Neural cell (in vitro differentiated cells): ENCODE measurements around the gene MAP2K6. TPM values are rescaled to one million over a fixed set of nuclear protein-coding genes. Genes with fewer than 3 reads are reported as not detected.

ENCODE experiments used
- H2AFZ ChIP-seq: fragments of 200-600, 300-800 bp; sonication (generic), shearing (Covaris generic); 2 replicates; pipeline ENCODE4 v1.6.0; 2014; ENCODE audit warnings: low read depth, mild to moderate bottlenecking, antibody characterized with exemption, low read length, moderate library complexity
- H3F3A ChIP-seq: fragments of 200-600 bp; shearing (Covaris generic); 2 replicates; pipeline ENCODE4 v1.6.1; 2016; ENCODE audit warnings: mild to moderate bottlenecking, moderate library complexity, mixed read lengths, antibody characterized with exemption, low read length; ENCODE audit not compliant: insufficient read depth, poor library complexity, severe bottlenecking
- H3K27ac ChIP-seq: fragments of 200-600, 300-800 bp; sonication (generic), shearing (Covaris generic); 2 replicates; pipeline ENCODE4 v1.5.1; 2014; ENCODE audit warnings: mild to moderate bottlenecking, low read length, moderate library complexity
- H3K27me3 ChIP-seq: fragments of 300-800, 200-600 bp; sonication (generic), shearing (Covaris generic); 2 replicates; pipeline ENCODE4 v1.6.0; 2014; ENCODE audit warnings: mild to moderate bottlenecking, low read depth, low read length, moderate library complexity; ENCODE audit not compliant: insufficient read depth
- H3K36me3 ChIP-seq: fragments of 300-800, 200-600 bp; sonication (generic), shearing (Covaris generic); 2 replicates; pipeline ENCODE4 v1.5.1; 2014; ENCODE audit warnings: mild to moderate bottlenecking, antibody characterized with exemption, low read length, moderate library complexity; ENCODE audit not compliant: insufficient read depth
- H3K4me2 ChIP-seq: fragments of 300-800, 200-600 bp; sonication (generic), shearing (Covaris generic); 2 replicates; pipeline ENCODE4 v1.6.0; 2014; ENCODE audit warnings: mild to moderate bottlenecking, low read length
- H3K4me3 ChIP-seq: fragments of 300-800, 200-600 bp; sonication (generic), shearing (Covaris generic); 2 replicates; pipeline ENCODE4 v1.5.1; 2014; ENCODE audit warnings: mild to moderate bottlenecking, low read length, moderate library complexity
- H3K79me2 ChIP-seq: fragments of 200-600 bp; shearing (Covaris generic); replicated peaks from 2 replicates; pipeline ENCODE4 v1.6.0; 2014; ENCODE audit warnings: mild to moderate bottlenecking, low read length, moderate library complexity; ENCODE audit not compliant: insufficient read depth
- H3K9ac ChIP-seq: fragments of 300-800, 200-600 bp; sonication (generic), shearing (Covaris generic); 2 replicates; pipeline ENCODE4 v1.6.1; 2016; ENCODE audit warnings: mild to moderate bottlenecking, low read length, mixed read lengths
- H3K9me2 ChIP-seq: fragments of 200-600 bp; shearing (Covaris generic); 2 replicates; pipeline ENCODE4 v1.6.1; 2016; ENCODE audit warnings: mild to moderate bottlenecking, low read length, mixed read lengths; ENCODE audit not compliant: insufficient read depth
- H3K9me3 ChIP-seq: fragments of 200-600, 300-800 bp; sonication (generic), shearing (Covaris generic); 2 replicates; pipeline ENCODE4 v1.6.1; 2016; ENCODE audit warnings: mild to moderate bottlenecking, mixed run types, low read length, moderate library complexity, mixed read lengths
- H4K20me1 ChIP-seq: fragments of 200-600 bp; shearing (Covaris generic); 2 replicates; pipeline ENCODE4 v1.6.1; 2016; ENCODE audit warnings: mild to moderate bottlenecking, mixed run types; ENCODE audit not compliant: insufficient read depth
- EP300 ChIP-seq: fragments of 450-650 bp; conservative IDR thresholded peaks from 2 replicates; pipeline ENCODE4 v1.6.1; 2014; ENCODE audit warnings: antibody characterized with exemption, mild to moderate bottlenecking, moderate library complexity; ENCODE audit not compliant: poor library complexity, severe bottlenecking
- EZH2 ChIP-seq: fragments of 200-600, 300-800 bp; shearing (Covaris generic), sonication (generic); IDR thresholded peaks from 2 replicates; pipeline ENCODE4 v1.6.1; 2014; ENCODE audit warnings: antibody characterized with exemption, low read length, borderline replicate concordance, mild to moderate bottlenecking; ENCODE audit not compliant: insufficient read depth, poor library complexity, severe bottlenecking
- MXI1 ChIP-seq: fragments of 450-650 bp; conservative IDR thresholded peaks from 2 replicates; pipeline ENCODE4 v1.6.1; 2014; ENCODE audit warnings: antibody characterized with exemption, mild to moderate bottlenecking; ENCODE audit not compliant: poor library complexity, severe bottlenecking
- POLR2AphosphoS5 ChIP-seq: IDR thresholded peaks from 2 replicates; pipeline ENCODE4 v1.6.1; 2012
- RAD21 ChIP-seq: fragments of 450-650 bp; conservative IDR thresholded peaks from 2 replicates; pipeline ENCODE4 v1.6.1; 2014; ENCODE audit warnings: antibody characterized with exemption, mild to moderate bottlenecking, moderate library complexity
- REST ChIP-seq: IDR thresholded peaks from 2 replicates; pipeline ENCODE4 v1.6.1; 2012; ENCODE audit warnings: borderline replicate concordance
- SMC3 ChIP-seq: fragments of 450-650 bp; conservative IDR thresholded peaks from 2 replicates; pipeline ENCODE4 v1.6.1; 2014; ENCODE audit warnings: antibody characterized with exemption, mild to moderate bottlenecking, moderate library complexity; ENCODE audit not compliant: poor library complexity
- TAF1 ChIP-seq: IDR thresholded peaks from 2 replicates; pipeline ENCODE4 v1.6.1; 2012; ENCODE audit warnings: low read depth
- polyA plus RNA-seq: library from polyadenylated mRNA; depleted of rRNA; stranded (reverse); fragments of >200 nt; gene quantifications from 2 replicates; pipeline ENCODE4 v1.2.3, GENCODE V29; 2014
- TF ChIP-seq, protein P1 (sequence below): fragments of 450-650 bp; IDR thresholded peaks from 2 replicates; pipeline ENCODE4 v1.5.1; 2014; ENCODE audit warnings: antibody characterized with exemption, mild to moderate bottlenecking, moderate library complexity; ENCODE audit not compliant: poor library complexity, severe bottlenecking

Gene MAP2K6
- polyA plus RNA-seq, 1 donor from 2014 or later: 10.5 TPM

- Histone ChIP-seq H3K27me3 (no peaks in the 10 kb centered on the region), H3K27ac (no peak overlapping the region), H3F3A (no peaks in the 10 kb centered on the region), H2AFZ (no peak overlapping the region), H3K4me2 (no peak overlapping the region), H3K79me2 (peaks cover 4% of the 10 kb centered on the region), H3K9me2 (no peaks in the 10 kb centered on the region), H4K20me1 (no peaks in the 10 kb centered on the region), H3K4me3 (no peak overlapping the region), H3K9ac (no peak overlapping the region), H3K9me3 (no peaks in the 10 kb centered on the region), H3K36me3 (no peaks in the 10 kb centered on the region)
- TF ChIP-seq POLR2AphosphoS5 (no peak), EP300 (no peak), EZH2 (no peak), REST (no peak), RAD21 (no peak), MXI1 (no peak), SMC3 (no peak), TAF1 (no peak)
- TF ChIP-seq, protein P1, sequence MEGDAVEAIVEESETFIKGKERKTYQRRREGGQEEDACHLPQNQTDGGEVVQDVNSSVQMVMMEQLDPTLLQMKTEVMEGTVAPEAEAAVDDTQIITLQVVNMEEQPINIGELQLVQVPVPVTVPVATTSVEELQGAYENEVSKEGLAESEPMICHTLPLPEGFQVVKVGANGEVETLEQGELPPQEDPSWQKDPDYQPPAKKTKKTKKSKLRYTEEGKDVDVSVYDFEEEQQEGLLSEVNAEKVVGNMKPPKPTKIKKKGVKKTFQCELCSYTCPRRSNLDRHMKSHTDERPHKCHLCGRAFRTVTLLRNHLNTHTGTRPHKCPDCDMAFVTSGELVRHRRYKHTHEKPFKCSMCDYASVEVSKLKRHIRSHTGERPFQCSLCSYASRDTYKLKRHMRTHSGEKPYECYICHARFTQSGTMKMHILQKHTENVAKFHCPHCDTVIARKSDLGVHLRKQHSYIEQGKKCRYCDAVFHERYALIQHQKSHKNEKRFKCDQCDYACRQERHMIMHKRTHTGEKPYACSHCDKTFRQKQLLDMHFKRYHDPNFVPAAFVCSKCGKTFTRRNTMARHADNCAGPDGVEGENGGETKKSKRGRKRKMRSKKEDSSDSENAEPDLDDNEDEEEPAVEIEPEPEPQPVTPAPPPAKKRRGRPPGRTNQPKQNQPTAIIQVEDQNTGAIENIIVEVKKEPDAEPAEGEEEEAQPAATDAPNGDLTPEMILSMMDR: no peak
Measured at GRCh38 chr17:69444023-69444422, 29.5 kb downstream of the MAP2K6 start.

GRCh38 chr17:69445132-69445531 is 30.6 kb downstream of the MAP2K6 start:
- no peaks in the 10 kb centered on the region for H3F3A ChIP-seq
- no peaks in the 10 kb centered on the region for H3K9me2 ChIP-seq
- no peaks in the 10 kb centered on the region for H3K36me3 ChIP-seq
- H3K9ac ChIP-seq: no peak overlapping the region
- no peak overlapping the region for H3K27ac ChIP-seq
- H3K4me3 ChIP-seq: no peak overlapping the region
- H4K20me1 ChIP-seq: no peaks in the 10 kb centered on the region
- no peak for TF ChIP-seq POLR2AphosphoS5
- no peak for TF ChIP-seq RAD21
- no peak for TF ChIP-seq REST
- no peak for TF ChIP-seq EZH2
- TF ChIP-seq TAF1: no peak
- no peak for TF ChIP-seq MXI1
- TF ChIP-seq EP300: no peak
- TF ChIP-seq, protein P1: no peak
- no peak for TF ChIP-seq SMC3
- no peak overlapping the region for H2AFZ ChIP-seq
- H3K79me2 ChIP-seq: peaks cover 4% of the 10 kb centered on the region
- no peaks in the 10 kb centered on the region for H3K9me3 ChIP-seq
- no peak overlapping the region for H3K4me2 ChIP-seq
- no peaks in the 10 kb centered on the region for H3K27me3 ChIP-seq
